ENCODE measurements around the gene CAPS. TPM values are rescaled to one million over a fixed set of nuclear protein-coding genes. Genes with fewer than 3 reads are reported as not detected.

The CAPS gene
- total RNA-seq, 1 experiment from 2014 or later = 255 TPM

DNA sequence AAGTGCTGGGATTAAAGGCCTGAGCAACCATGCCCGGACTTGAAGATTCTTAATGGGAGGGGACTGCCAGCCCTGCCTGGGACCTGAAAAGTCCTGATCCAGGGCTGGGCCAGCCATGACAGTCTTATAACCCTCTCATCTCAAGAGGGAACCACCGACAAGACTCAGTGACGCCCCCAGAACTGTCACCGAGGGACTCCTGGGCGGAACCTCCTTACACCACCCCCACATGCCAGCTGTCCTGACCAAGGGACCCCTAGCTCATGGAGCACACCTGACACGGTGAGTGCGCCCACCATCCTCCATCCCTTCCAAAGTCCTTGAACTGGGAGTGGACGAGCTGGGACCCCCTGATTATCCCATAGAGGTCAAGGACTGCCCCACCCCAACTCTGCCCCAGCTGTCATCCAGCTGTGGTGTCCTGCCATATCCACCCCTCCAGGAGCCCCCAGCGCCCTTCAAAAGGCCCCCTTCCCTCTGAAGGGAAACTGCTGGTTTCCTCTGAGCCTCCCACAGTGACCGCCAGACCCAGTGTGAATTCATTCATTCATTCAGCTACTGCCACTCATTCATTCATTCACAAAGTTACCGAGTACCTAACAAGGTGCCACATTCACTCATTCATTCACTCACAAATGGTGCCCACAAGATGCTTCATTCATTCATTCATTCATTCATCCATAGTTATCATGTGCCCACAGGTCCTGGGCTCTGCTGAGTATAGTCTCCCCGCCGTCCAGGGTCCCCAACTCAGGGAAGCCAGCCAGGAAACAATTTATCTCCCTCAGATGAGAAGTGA is 14.1 kb upstream of the CAPS start:
- no peak overlapping the region for H3K4me3 ChIP-seq (ENCODE audit: low read length)
- H3K4me2 ChIP-seq (ENCODE audit: low read length) = no peak overlapping the region
- H3K9me2 ChIP-seq (replicated peaks; ENCODE audit: low read length) = no peaks in the 10 kb centered on the region
- ChIA-PET CTCF (no interaction called here), POLR2A (ENCODE audit: unreplicated experiment) (no interaction called here)
- ATAC-seq (no peak), DNase-seq (no peak)
- H3K36me3 ChIP-seq (ENCODE audit: low read depth, low read length) = peaks cover 17% of the 10 kb centered on the region; the same call in 1 of the 2 replicates
- H4K20me1 ChIP-seq (ENCODE audit: low read length) = peaks cover 29% of the 10 kb centered on the region
- no peak for TF ChIP-seq EZH2phosphoT487 (IDR thresholded peaks at IDR 0.05; ENCODE audit: borderline replicate concordance, low read length)
- TF ChIP-seq EZH2 (IDR thresholded peaks at IDR 0.05; ENCODE audit: low read length, unreplicated experiment) = no peak
- TF ChIP-seq, protein P1, sequence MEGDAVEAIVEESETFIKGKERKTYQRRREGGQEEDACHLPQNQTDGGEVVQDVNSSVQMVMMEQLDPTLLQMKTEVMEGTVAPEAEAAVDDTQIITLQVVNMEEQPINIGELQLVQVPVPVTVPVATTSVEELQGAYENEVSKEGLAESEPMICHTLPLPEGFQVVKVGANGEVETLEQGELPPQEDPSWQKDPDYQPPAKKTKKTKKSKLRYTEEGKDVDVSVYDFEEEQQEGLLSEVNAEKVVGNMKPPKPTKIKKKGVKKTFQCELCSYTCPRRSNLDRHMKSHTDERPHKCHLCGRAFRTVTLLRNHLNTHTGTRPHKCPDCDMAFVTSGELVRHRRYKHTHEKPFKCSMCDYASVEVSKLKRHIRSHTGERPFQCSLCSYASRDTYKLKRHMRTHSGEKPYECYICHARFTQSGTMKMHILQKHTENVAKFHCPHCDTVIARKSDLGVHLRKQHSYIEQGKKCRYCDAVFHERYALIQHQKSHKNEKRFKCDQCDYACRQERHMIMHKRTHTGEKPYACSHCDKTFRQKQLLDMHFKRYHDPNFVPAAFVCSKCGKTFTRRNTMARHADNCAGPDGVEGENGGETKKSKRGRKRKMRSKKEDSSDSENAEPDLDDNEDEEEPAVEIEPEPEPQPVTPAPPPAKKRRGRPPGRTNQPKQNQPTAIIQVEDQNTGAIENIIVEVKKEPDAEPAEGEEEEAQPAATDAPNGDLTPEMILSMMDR (conservative IDR thresholded peaks at IDR 0.05; ENCODE audit: low read depth, low read length) = no peak
- no peak overlapping the region for H3K27ac ChIP-seq (ENCODE audit: low read length)
- BruUV-seq (replicated peaks) = no TSS peak
- H3K27me3 ChIP-seq (ENCODE audit: low read length) = no peaks in the 10 kb centered on the region
- peaks cover 6% of the 10 kb centered on the region for H3K4me1 ChIP-seq (ENCODE audit: insufficient read depth, low read length)
- intact Hi-C loops (cut with micrococcal nuclease) = no loop called here
- peaks cover 59% of the 10 kb centered on the region for H3K79me2 ChIP-seq (ENCODE audit: low read length)
- no peaks in the 10 kb centered on the region for H3F3A ChIP-seq (ENCODE audit: low read length, unreplicated experiment)
- no peak overlapping the region for H2AFZ ChIP-seq (ENCODE audit: low read length)
- H3K9me3 ChIP-seq (ENCODE audit: low read length) = no peaks in the 10 kb centered on the region
- no peak overlapping the region for H3K9ac ChIP-seq (ENCODE audit: low read length)

DNA sequence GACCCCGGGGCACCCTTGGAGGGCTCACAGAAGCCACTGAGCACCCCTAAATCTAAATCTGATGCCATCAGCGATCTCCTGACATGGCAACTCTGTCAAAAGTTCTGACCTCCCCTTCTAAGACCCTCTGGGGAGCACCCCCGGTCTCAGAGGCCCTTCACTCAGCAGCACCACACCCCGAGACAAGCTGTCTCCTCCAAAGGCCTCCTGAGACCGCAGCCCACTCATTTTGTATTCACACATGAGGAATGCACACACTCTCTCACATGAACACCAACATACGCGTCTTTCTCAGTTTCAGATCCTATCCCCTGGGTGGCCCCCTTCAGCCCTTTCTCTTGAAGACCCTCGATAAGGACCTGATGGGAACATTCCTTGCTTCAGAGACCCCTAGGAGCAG is 13.1 kb upstream of the CAPS start:
- no peak overlapping the region for H3K27ac ChIP-seq (ENCODE audit: low read length)
- no peak overlapping the region for H3K9ac ChIP-seq (ENCODE audit: low read length)
- no peak for ATAC-seq
- H3K27me3 ChIP-seq (ENCODE audit: low read length) = no peaks in the 10 kb centered on the region
- intact Hi-C loops (cut with micrococcal nuclease) = no loop called here
- H2AFZ ChIP-seq (ENCODE audit: low read length) = no peak overlapping the region
- peaks cover 59% of the 10 kb centered on the region for H3K79me2 ChIP-seq (ENCODE audit: low read length)
- no peaks in the 10 kb centered on the region for H3K9me3 ChIP-seq (ENCODE audit: low read length)
- no TSS peak for BruUV-seq (replicated peaks)
- no peaks in the 10 kb centered on the region for H3K9me2 ChIP-seq (replicated peaks; ENCODE audit: low read length)
- no peak for TF ChIP-seq EZH2phosphoT487 (IDR thresholded peaks at IDR 0.05; ENCODE audit: borderline replicate concordance, low read length)
- no peak for TF ChIP-seq EZH2 (IDR thresholded peaks at IDR 0.05; ENCODE audit: low read length, unreplicated experiment)
- TF ChIP-seq, protein P1 (conservative IDR thresholded peaks at IDR 0.05; ENCODE audit: low read depth, low read length) = no peak
- H3F3A ChIP-seq (ENCODE audit: low read length, unreplicated experiment) = no peaks in the 10 kb centered on the region
- H3K4me3 ChIP-seq (ENCODE audit: low read length) = no peak overlapping the region
- H3K4me2 ChIP-seq (ENCODE audit: low read length) = no peak overlapping the region
- ChIA-PET POLR2A (ENCODE audit: unreplicated experiment) (no interaction called here), CTCF (no interaction called here)
- peaks cover 17% of the 10 kb centered on the region; the same call in 1 of the 2 replicates for H3K36me3 ChIP-seq (ENCODE audit: low read depth, low read length)
- peaks cover 9% of the 10 kb centered on the region for H3K4me1 ChIP-seq (ENCODE audit: insufficient read depth, low read length)
- no peak for DNase-seq
- peaks cover 29% of the 10 kb centered on the region for H4K20me1 ChIP-seq (ENCODE audit: low read length)

DNA sequence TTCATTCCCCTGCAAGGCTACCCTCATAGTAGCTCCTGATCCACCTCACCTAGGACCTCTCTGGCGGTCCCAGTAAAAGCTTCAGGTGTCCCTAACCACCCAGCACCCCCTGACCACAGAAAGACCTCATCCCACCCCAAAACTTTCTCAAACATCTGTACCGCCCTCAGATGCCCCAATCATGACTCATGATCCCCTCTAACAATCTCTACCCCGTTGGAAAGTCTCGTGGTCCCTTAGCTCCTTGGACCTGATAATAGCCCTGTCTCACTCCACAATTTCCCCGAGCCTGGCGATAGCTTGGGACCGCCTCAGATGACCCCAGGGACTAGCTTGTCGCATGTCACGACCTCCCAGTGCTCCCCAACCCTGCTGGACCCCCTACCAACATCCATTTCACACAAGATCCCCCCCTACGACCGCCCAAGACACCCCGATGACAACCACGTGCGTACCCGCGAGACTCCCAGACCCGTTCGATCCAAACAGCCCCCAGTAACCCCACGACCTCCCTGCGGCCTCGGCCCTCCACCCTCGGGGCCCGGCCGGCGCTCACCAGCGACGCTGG is 10.9 kb upstream of the CAPS start:
- Histone ChIP-seq H2AFZ (ENCODE audit: low read length) (peak overlapping the region; percentile 88), H3K9me3 (ENCODE audit: low read length) (no peaks in the 10 kb centered on the region), H3K27ac (ENCODE audit: low read length) (peak overlapping the region; percentile 82), H3F3A (ENCODE audit: low read length, unreplicated experiment) (no peaks in the 10 kb centered on the region), H3K4me1 (ENCODE audit: insufficient read depth, low read length) (peaks cover 9% of the 10 kb centered on the region), H3K36me3 (ENCODE audit: low read depth, low read length) (peaks cover 14% of the 10 kb centered on the region; the same call in 1 of the 2 replicates), H3K4me2 (ENCODE audit: low read length) (peak overlapping the region; percentile 90), H3K79me2 (ENCODE audit: low read length) (peaks cover 53% of the 10 kb centered on the region), H3K4me3 (ENCODE audit: low read length) (peak overlapping the region; percentile 94), H3K27me3 (ENCODE audit: low read length) (no peaks in the 10 kb centered on the region), H3K9me2 (replicated peaks; ENCODE audit: low read length) (no peaks in the 10 kb centered on the region), H4K20me1 (ENCODE audit: low read length) (peaks cover 20% of the 10 kb centered on the region), H3K9ac (ENCODE audit: low read length) (peak overlapping the region; percentile 99)
- BruUV-seq (replicated peaks) = TSS peak; percentile 71
- TF ChIP-seq, protein P1 (conservative IDR thresholded peaks at IDR 0.05; ENCODE audit: low read depth, low read length) = no peak
- TF ChIP-seq EZH2phosphoT487 (IDR thresholded peaks at IDR 0.05; ENCODE audit: borderline replicate concordance, low read length) = no peak
- no peak for TF ChIP-seq EZH2 (IDR thresholded peaks at IDR 0.05; ENCODE audit: low read length, unreplicated experiment)
- intact Hi-C loops (cut with micrococcal nuclease) = no loop called here
- ChIA-PET POLR2A (ENCODE audit: unreplicated experiment) (interaction anchor here (0.6 to 1.0 kb wide), 2 partner anchors 17 to 75 kb away, joined by 4 read pairs; no protein-coding TSS in a partner anchor), CTCF (interaction anchor here (2.6 kb wide), 1 partner anchor 99 kb away, joined by 27 read pairs; no protein-coding TSS in a partner anchor)
- no peak for ATAC-seq
- no peak for DNase-seq
